HEK293T (cell line): ENCODE data around the gene USP49.

Source experiments
- CTCF ChIA-PET: fragments of 350-600 bp; formaldehyde crosslinking; extraction: SDS; loops from one replicate; lab custom pipeline; 2021; ENCODE audit warnings: antibody characterized with exemption, inconsistent platforms; lab: Yijun Ruan, JAX
- POLR2A ChIA-PET: fragments of 350-600 bp; formaldehyde crosslinking; extraction: SDS; loops from one replicate; lab custom pipeline; 2020; ENCODE audit warnings: antibody characterized with exemption, inconsistent platforms; lab: Yijun Ruan, JAX
- DNase-seq: peaks from one replicate; pipeline ENCODE4 v3.0.0; 2012; ENCODE audit warnings: mixed read lengths; ENCODE audit errors: extremely low spot score
- ARNT ChIP-seq: fragments of 450-650 bp; IDR thresholded peaks from 2 replicates; pipeline ENCODE4 v1.6.1; 2017; ENCODE audit warnings: mild to moderate bottlenecking
- BHLHE40 ChIP-seq: fragments of 450-650 bp; IDR thresholded peaks from 2 replicates; pipeline ENCODE4 v1.6.1; 2016; ENCODE audit warnings: mild to moderate bottlenecking, moderate library complexity, borderline replicate concordance
- CTBP1 ChIP-seq: fragments of 450-650 bp; IDR thresholded peaks from 2 replicates; pipeline ENCODE4 v1.6.1; 2016; ENCODE audit warnings: borderline replicate concordance
- ELF4 ChIP-seq: fragments of 450-650 bp; IDR thresholded peaks from 2 replicates; pipeline ENCODE4 v1.6.1; 2017; ENCODE audit warnings: antibody characterized with exemption
- FOXA1 ChIP-seq: fragments of 450-650 bp; IDR thresholded peaks from 2 replicates; pipeline ENCODE4 v1.6.1; 2016; ENCODE audit warnings: mild to moderate bottlenecking
- FOXK2 ChIP-seq: fragments of 450-650 bp; IDR thresholded peaks from 2 replicates; pipeline ENCODE4 v1.6.1; 2016; ENCODE audit warnings: mild to moderate bottlenecking
- FOXM1 ChIP-seq: fragments of 450-650 bp; IDR thresholded peaks from 2 replicates; pipeline ENCODE4 v1.6.1; 2017; ENCODE audit warnings: mild to moderate bottlenecking, borderline replicate concordance
- HDGF ChIP-seq: fragments of 450-650 bp; IDR thresholded peaks from 2 replicates; pipeline ENCODE4 v1.6.1; 2017; ENCODE audit warnings: antibody characterized with exemption, borderline replicate concordance
- L3MBTL2 ChIP-seq: fragments of 450-650 bp; conservative IDR thresholded peaks from 2 replicates; pipeline ENCODE4 v1.6.1; 2016; ENCODE audit warnings: mild to moderate bottlenecking
- LEF1 ChIP-seq: fragments of 450-650 bp; IDR thresholded peaks from 2 replicates; pipeline ENCODE4 v1.6.1; 2017; ENCODE audit warnings: mild to moderate bottlenecking, borderline replicate concordance
- NFRKB ChIP-seq: fragments of 450-650 bp; IDR thresholded peaks from 2 replicates; pipeline ENCODE4 v1.6.1; 2016; ENCODE audit warnings: mild to moderate bottlenecking, moderate library complexity
- PKNOX1 ChIP-seq: fragments of 450-650 bp; IDR thresholded peaks from 2 replicates; pipeline ENCODE4 v1.6.1; 2016
- SP1 ChIP-seq: fragments of 450-650 bp; IDR thresholded peaks from 2 replicates; pipeline ENCODE4 v1.6.1; 2017
- SUZ12 ChIP-seq: fragments of 450-650 bp; IDR thresholded peaks from 2 replicates; pipeline ENCODE4 v1.6.1; 2016; ENCODE audit warnings: mild to moderate bottlenecking
- TARDBP ChIP-seq: fragments of 450-650 bp; IDR thresholded peaks from 2 replicates; pipeline ENCODE4 v1.6.1; 2016
- ZNF384 ChIP-seq: fragments of 450-650 bp; IDR thresholded peaks from 2 replicates; pipeline ENCODE4 v1.6.1; 2016

Gene USP49

GRCh38 chr6:41790045-41790444, 105.1 kb downstream of the USP49 start:
- CTCF ChIA-PET = no interaction called here
- POLR2A ChIA-PET = no interaction called here
- TF ChIP-seq BHLHE40 (no peak), FOXM1 (no peak), ARNT (no peak), NFRKB (no peak), L3MBTL2 (no peak), ELF4 (no peak), SP1 (no peak), TARDBP (no peak), PKNOX1 (no peak), LEF1 (no peak), SUZ12 (no peak), ZNF384 (no peak), FOXA1 (no peak), CTBP1 (no peak), FOXK2 (no peak), HDGF (no peak)
- no peak for DNase-seq

GRCh38 chr6:41789390-41789724, 105.8 kb downstream of the USP49 start:
- TF ChIP-seq SUZ12 (no peak), PKNOX1 (no peak), LEF1 (no peak), BHLHE40 (no peak), L3MBTL2 (no peak), ELF4 (no peak), CTBP1 (no peak), SP1 (no peak), ARNT (no peak), FOXK2 (no peak), HDGF (no peak), ZNF384 (no peak), TARDBP (no peak), NFRKB (no peak), FOXM1 (no peak), FOXA1 (no peak)
- DNase-seq = no peak
- CTCF ChIA-PET = no interaction called here
- POLR2A ChIA-PET = no interaction called here

GRCh38 chr6:41787219-41787917, 107.8 kb downstream of the USP49 start, which contains the start of gene TOMM6:
Gene TOMM6 (plus strand): TSS chr6:41787694. CDS start chr6:41787698, 4 bp downstream.
- ChIA-PET CTCF (interaction anchor here (0.6 to 3.1 kb wide), 19 partner anchors 14 to 508 kb away, joined by 3 to 37 read pairs (median 3); partner anchors contain the start of genes BYSL, MED20 and TAF8), POLR2A (interaction anchor here (0.7 to 2.7 kb wide), 25 partner anchors 9 to 268 kb away, joined by 3 to 15 read pairs (median 4); partner anchors contain the start of genes BYSL, MED20, TAF8 and USP49)
- TF ChIP-seq SUZ12 (no peak), PKNOX1 (peak; percentile 43; the same call in 1 of the 2 replicates), ELF4 (peak; percentile 91), CTBP1 (peak; percentile 8; the same call in 1 of the 2 replicates)
- peak; percentile 88 for DNase-seq

- TF ChIP-seq FOXK2 (no peak), FOXM1 (no peak), TARDBP (no peak), L3MBTL2 (no peak), BHLHE40 (no peak), HDGF (no peak), PKNOX1 (no peak), NFRKB (no peak), SUZ12 (no peak), ARNT (no peak), SP1 (no peak), CTBP1 (no peak), LEF1 (no peak), ELF4 (no peak), ZNF384 (no peak)
- CTCF ChIA-PET = interaction anchor here (0.6 to 3.1 kb wide), 17 partner anchors 15 to 880 kb away, joined by 3 to 37 read pairs (median 3); partner anchors contain the start of genes BYSL, MED20 and TAF8
- POLR2A ChIA-PET = interaction anchor here (0.7 to 2.7 kb wide), 26 partner anchors 10 to 330 kb away, joined by 3 to 15 read pairs (median 4); partner anchors contain the start of genes BYSL, MED20, TAF8 and USP49
- DNase-seq = peak; percentile 78
Measured at GRCh38 chr6:41786451-41787218, 108.5 kb downstream of the USP49 start.
